GM10266 (cell line): ENCODE data around the gene BNC2.
"Not testable (repeated sequence)": the region's sequence is repeated elsewhere in the genome, so short reads cannot be mapped to it uniquely, and the experiment has no call there.

Experiments used
- DNase-seq: peaks from one replicate; pipeline ENCODE4 v3.0.0; 2012; ENCODE audit errors: extremely low spot score
- CTCF ChIP-seq: IDR thresholded peaks from 2 replicates; pipeline ENCODE4 v1.5.1; 2012; ENCODE audit warnings: mild to moderate bottlenecking, low read depth; ENCODE audit not compliant: control insufficient read depth, insufficient read depth; ENCODE audit errors: missing control alignments

The BNC2 gene

GRCh38 chr9:16542290-16542689 lies 328.2 kb downstream of the BNC2 start:
- DNase-seq = no peak
- TF ChIP-seq CTCF = no peak

- DNase-seq = no peak
- TF ChIP-seq CTCF = no peak
Measured at GRCh38 chr9:16540743-16541613, 329.5 kb downstream of the BNC2 start.

- DNase-seq = not testable (repeated sequence)
Measured at GRCh38 chr9:16539626-16540025, 330.8 kb downstream of the BNC2 start.

GRCh38 chr9:16535555-16535954 lies 334.9 kb downstream of the BNC2 start:
- no peak for DNase-seq
- TF ChIP-seq CTCF = no peak

- DNase-seq = no peak
Measured at GRCh38 chr9:16532681-16533450, 337.6 kb downstream of the BNC2 start.

GRCh38 chr9:16532272-16532671 lies 338.2 kb downstream of the BNC2 start:
- no peak for DNase-seq
- no peak for TF ChIP-seq CTCF

More at GRCh38 chr9:16532681-16533450, 337.6 kb downstream of the BNC2 start:
- no peak for TF ChIP-seq CTCF

- no peak for DNase-seq
Measured at GRCh38 chr9:16530669-16531642, 339.5 kb downstream of the BNC2 start.

More at GRCh38 chr9:16530669-16531642, 339.5 kb downstream of the BNC2 start:
- TF ChIP-seq CTCF = no peak
